Calu3 (cell line): ENCODE measurements around the gene TIMM50. TPM values are rescaled to one million over a fixed set of nuclear protein-coding genes. Genes with fewer than 3 reads are reported as not detected.

ENCODE experiments used
- BruUV-seq: library from RNA; stranded (reverse); fragments of 400-500 nt; replicated peaks from 2 replicates; lab custom pipeline; 2021; lab: Mats Ljungman, UMichigan
- CTCF ChIA-PET: fragments of 300-600 bp; sonication (Branson Sonifier 250); formaldehyde crosslinking; loops from one replicate; lab custom pipeline; 2022; ENCODE audit warnings: antibody characterized with exemption; lab: Charles Lee
- DNase-seq: peaks from one replicate; pipeline ENCODE4 v3.0.0; 2022
- H3K27ac Mint-ChIP-seq: one replicate; pipeline ENCODE4 v1.8.0; 2022; ENCODE audit warnings: mixed read lengths; ENCODE audit not compliant: unreplicated experiment
- H3K27me3 Mint-ChIP-seq: one replicate; pipeline ENCODE4 v1.8.0; 2022; ENCODE audit warnings: mixed read lengths; ENCODE audit not compliant: unreplicated experiment
- H3K36me3 Mint-ChIP-seq: one replicate; pipeline ENCODE4 v1.8.0; 2022; ENCODE audit warnings: mild to moderate bottlenecking, moderate library complexity, mixed read lengths; ENCODE audit not compliant: insufficient read depth, unreplicated experiment
- H3K4me1 Mint-ChIP-seq: one replicate; pipeline ENCODE4 v1.8.0; 2022; ENCODE audit warnings: mild to moderate bottlenecking, low read depth, mixed read lengths; ENCODE audit not compliant: unreplicated experiment
- H3K4me3 Mint-ChIP-seq: one replicate; pipeline ENCODE4 v1.8.0; 2022; ENCODE audit warnings: mild to moderate bottlenecking, low read depth, moderate library complexity, mixed read lengths; ENCODE audit not compliant: unreplicated experiment
- H3K9me3 Mint-ChIP-seq: one replicate; pipeline ENCODE4 v1.8.0; 2022; ENCODE audit warnings: low read depth, mixed read lengths; ENCODE audit not compliant: unreplicated experiment
- CTCF ChIP-seq: fragments of 200-600 bp; IDR thresholded peaks from one replicate; pipeline ENCODE4 v1.8.0; 2022; ENCODE audit warnings: antibody characterized with exemption; ENCODE audit not compliant: unreplicated experiment
- intact Hi-C: fragments of 100-400 bp; cut with micrococcal nuclease; formaldehyde crosslinking; loops from one replicate; pipeline ENCODE4 v1.10.0; 2022; ENCODE audit not compliant: unreplicated experiment
- total RNA-seq: library from RNA; stranded (reverse); gene quantifications from 2 replicates; pipeline ENCODE4 v1.2.3, GENCODE V29; 2022

The TIMM50 gene
- total RNA-seq, 1 experiment from 2014 or later: 116 TPM

- H3K4me1 Mint-ChIP-seq: no peaks in the 10 kb centered on the region
- H3K9me3 Mint-ChIP-seq: no peaks in the 10 kb centered on the region
- no peak overlapping the region for H3K27ac Mint-ChIP-seq
- peaks cover 50% of the 10 kb centered on the region for H3K36me3 Mint-ChIP-seq
- intact Hi-C loops: no loop called here
- no peak for TF ChIP-seq CTCF
- DNase-seq: no peak
- CTCF ChIA-PET: interaction anchor here (0.7 to 1.1 kb wide), 2 partner anchors 11 to 73 kb away, joined by 4 read pairs; partner anchors contain the start of gene PAF1
- no peak overlapping the region for H3K4me3 Mint-ChIP-seq
- BruUV-seq: no TSS peak
- H3K27me3 Mint-ChIP-seq: no peaks in the 10 kb centered on the region
Measured at GRCh38 chr19:39463403-39463802, 17.2 kb upstream of the TIMM50 start.

- no peaks in the 10 kb centered on the region for H3K27me3 Mint-ChIP-seq
- no peaks in the 10 kb centered on the region for H3K4me1 Mint-ChIP-seq
- H3K27ac Mint-ChIP-seq: no peak overlapping the region
- no peaks in the 10 kb centered on the region for H3K9me3 Mint-ChIP-seq
- intact Hi-C loops: no loop called here
- H3K4me3 Mint-ChIP-seq: no peak overlapping the region
- no TSS peak for BruUV-seq
- H3K36me3 Mint-ChIP-seq: peaks cover 64% of the 10 kb centered on the region
- DNase-seq: no peak
- no peak for TF ChIP-seq CTCF
- CTCF ChIA-PET: no interaction called here
Measured at GRCh38 chr19:39465956-39466747, 14.5 kb upstream of the TIMM50 start.

GRCh38 chr19:39467941-39468340 is 12.7 kb upstream of the TIMM50 start:
- BruUV-seq: no TSS peak
- Mint-ChIP-seq H3K27ac (no peak overlapping the region), H3K9me3 (no peaks in the 10 kb centered on the region), H3K27me3 (no peaks in the 10 kb centered on the region), H3K4me1 (no peaks in the 10 kb centered on the region), H3K4me3 (no peak overlapping the region), H3K36me3 (peaks cover 68% of the 10 kb centered on the region)
- DNase-seq: no peak
- TF ChIP-seq CTCF: no peak
- CTCF ChIA-PET: no interaction called here
- intact Hi-C loops: no loop called here

GRCh38 chr19:39469036-39469435 is 11.6 kb upstream of the TIMM50 start:
- no TSS peak for BruUV-seq
- no peak for DNase-seq
- CTCF ChIA-PET: no interaction called here
- H3K36me3 Mint-ChIP-seq: peaks cover 62% of the 10 kb centered on the region
- H3K27me3 Mint-ChIP-seq: no peaks in the 10 kb centered on the region
- intact Hi-C loops: no loop called here
- H3K4me1 Mint-ChIP-seq: no peaks in the 10 kb centered on the region
- no peak for TF ChIP-seq CTCF
- H3K27ac Mint-ChIP-seq: no peak overlapping the region
- H3K9me3 Mint-ChIP-seq: no peaks in the 10 kb centered on the region
- H3K4me3 Mint-ChIP-seq: no peak overlapping the region
